ENCODE data around the gene CKAP5. TPM values are rescaled to one million over a fixed set of nuclear protein-coding genes. Genes with fewer than 3 reads are reported as not detected.
A peak's percentile ranks its signal among the peaks of the same experiment; 100 is the strongest.

CKAP5 gene
- total RNA-seq, 1 experiment from 2014 or later: 190 TPM

GRCh38 chr11:46726206-46726862, 119.7 kb downstream of the CKAP5 start:
- Histone ChIP-seq H4K20me1 (ENCODE audit: control insufficient read depth, insufficient read depth, insufficient read length) (no peaks in the 10 kb centered on the region), H2BK12ac (ENCODE audit: insufficient read length, low read depth, low read length) (no peak overlapping the region), H3K79me2 (ENCODE audit: insufficient read depth, low read length) (no peaks in the 10 kb centered on the region), H3K27ac (ENCODE audit: insufficient read length, low read depth, low read length) (no peak overlapping the region), H3K18ac (ENCODE audit: insufficient read length, low read depth, low read length) (no peak overlapping the region), H3K27me3 (ENCODE audit: insufficient read depth, low read length) (no peaks in the 10 kb centered on the region), H4K5ac (ENCODE audit: insufficient read length, low read depth, low read length) (no peak overlapping the region), H3K14ac (ENCODE audit: insufficient read depth, low read length) (no peak overlapping the region; the same call in 1 of the 2 replicates), H3K56ac (ENCODE audit: insufficient read length, low read depth, low read length) (no peak overlapping the region), H2AFZ (ENCODE audit: low read length) (no peak overlapping the region), H3K4me1 (ENCODE audit: insufficient read depth, low read length) (0 out of 2 replicates have a peak, but pooled peaks cover 3% of the 10 kb centered on the region), H3K79me1 (ENCODE audit: insufficient read depth, low read depth, low read length, poor library complexity, severe bottlenecking) (no peaks in the 10 kb centered on the region), H2BK15ac (ENCODE audit: low read depth, low read length) (no peak overlapping the region), H2BK120ac (ENCODE audit: low read depth, low read length, poor library complexity, severe bottlenecking) (no peak overlapping the region), H3K4me2 (ENCODE audit: insufficient read depth, insufficient read length, low read length) (no peak overlapping the region), H2AK5ac (ENCODE audit: insufficient read length, low read length) (no peak overlapping the region), H4K8ac (replicated peaks; ENCODE audit: insufficient read length, low read depth, low read length) (no peak overlapping the region), H3K9ac (ENCODE audit: extremely low read depth, insufficient read length, low read length) (no peak overlapping the region), H3K23ac (ENCODE audit: insufficient read length, low read depth, low read length) (no peak overlapping the region), H3K9me3 (ENCODE audit: control insufficient read depth, low read depth, low read length) (no peaks in the 10 kb centered on the region), H3T11ph (ENCODE audit: low read length) (no peak overlapping the region), H4K91ac (ENCODE audit: insufficient read length, low read depth, low read length) (no peak overlapping the region), H2BK20ac (ENCODE audit: low read depth, low read length, poor library complexity, severe bottlenecking) (no peak overlapping the region), H2BK5ac (ENCODE audit: insufficient read length, low read length) (no peak overlapping the region), H3K23me2 (ENCODE audit: insufficient read length, low read depth, low read length, poor library complexity, severe bottlenecking) (no peaks in the 10 kb centered on the region), H3K4ac (ENCODE audit: low read depth, low read length) (no peak overlapping the region)
- no peak for TF ChIP-seq CTCF (conservative IDR thresholded peaks at IDR 0.05)
- no peak for DNase-seq
- Mint-ChIP-seq H3K4me3 (no peak overlapping the region), H3K27ac (peak overlapping the region in 1 of 3 experiments; percentile 65; a peak in 1 of 7 replicates), H3K36me3 (ENCODE audit: insufficient read depth in 1 of 3, low read depth in 3 of 3) (no peaks in the 10 kb centered on the region), H3K27me3 (ENCODE audit: low read depth) (no peaks in the 10 kb centered on the region; the same call in none of the 2 replicates), H3K4me1 (peaks cover 9 to 15% of the 10 kb centered on the region in 2 experiments), H3K9me3 (no peaks in the 10 kb centered on the region)
- no CpG with 5 or more reads among the region's 26 CpGs for WGBS (ENCODE audit: extremely low coverage, insufficient read length, low lambda C conversion rate)
